Measurements from ENCODE around the gene FYN. TPM values are rescaled to one million over a fixed set of nuclear protein-coding genes. Genes with fewer than 3 reads are reported as not detected.
A peak's percentile ranks its signal among the peaks of the same experiment; 100 is the strongest.

The FYN gene
- total and polyA plus RNA-seq, 9 of the 15 experiments (the other 6 are each of a cell fraction or from before 2014, with no cell fraction given): 2.9 to 22.1 (median 11.4) TPM

DNA sequence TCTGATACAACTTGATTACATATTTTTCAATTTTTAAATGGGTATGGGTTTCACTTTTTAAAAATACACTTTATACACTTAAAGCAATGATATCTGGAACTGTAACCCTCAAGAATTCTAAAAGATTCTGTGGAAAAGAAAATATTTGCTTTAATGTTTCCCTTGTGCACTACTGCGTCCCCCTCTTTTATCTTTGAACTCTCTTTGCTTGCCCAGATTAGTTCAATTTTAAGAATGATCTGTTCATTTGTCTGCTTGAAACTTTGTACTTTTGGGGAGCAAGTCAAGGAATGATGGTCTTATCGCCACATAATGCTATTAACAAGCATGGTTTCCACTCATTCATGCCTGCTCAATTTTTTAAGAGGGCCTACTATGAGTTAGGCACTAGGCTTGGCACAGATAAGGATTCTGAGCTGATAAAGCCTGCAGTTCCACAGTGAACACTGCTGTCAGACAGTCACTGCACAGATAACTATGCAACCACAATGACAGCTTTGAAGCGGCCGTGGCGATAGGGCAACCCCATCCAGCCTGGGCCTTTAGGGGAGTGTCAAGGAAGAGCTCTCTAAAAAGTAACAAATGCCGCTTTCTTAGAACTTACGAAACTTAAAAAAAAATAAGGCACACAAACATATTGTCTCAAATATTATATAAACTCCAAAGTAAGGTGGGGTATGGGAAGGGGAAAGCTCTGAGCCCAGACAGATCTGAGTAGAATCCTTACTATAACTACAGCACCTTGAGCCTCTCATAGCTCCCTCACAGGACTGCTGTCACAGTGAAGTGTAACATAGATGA lies 29.7 kb downstream of the FYN start:
- H3K36me3 ChIP-seq (ENCODE audit: control insufficient read depth, insufficient read depth, low read length): no peaks in the 10 kb centered on the region
- WGBS (ENCODE audit: insufficient coverage, low coverage, missing lambda C conversion rate): 4% methylated on average over 7 of the region's 7 CpGs
- H4K20me1 ChIP-seq (replicated peaks; ENCODE audit: control insufficient read depth, insufficient read depth, low read length): no peaks in the 10 kb centered on the region
- no peaks in the 10 kb centered on the region for H3K9me1 ChIP-seq (ENCODE audit: control insufficient read depth, insufficient read depth, low read length)
- H3K27me3 ChIP-seq (ENCODE audit: control insufficient read depth in 2 of 2, insufficient read depth in 2 of 2, low read length in 2 of 2): no peaks in the 10 kb centered on the region
- H3K9me3 ChIP-seq (replicated peaks; ENCODE audit: control insufficient read depth, insufficient read depth, low read depth, low read length): no peaks in the 10 kb centered on the region
- peak overlapping the region; percentile 26; the same call in 1 of the 2 replicates for H2AFZ ChIP-seq (ENCODE audit: low read depth, low read length)
- DNase-seq (ENCODE audit: extremely low read depth in 1 of 4, low spot score in 3 of 4) (peak; percentile 79 to 88 (median 84)), FAIRE-seq (peak; percentile 99), ATAC-seq (peak; percentile 96)
- H3K9ac ChIP-seq (ENCODE audit: insufficient read depth in 1 of 2, low read depth in 2 of 2, low read length in 2 of 2): peak overlapping the region in 1 of 2 experiments; percentile 43; a peak in 2 of 4 replicates
- H3K27ac ChIP-seq (ENCODE audit: extremely low read depth, low read depth, low read length): peak overlapping the region; percentile 37; the same call in 2 of the 3 replicates
- CTCF ChIA-PET (ENCODE audit: low intra/inter-chr PET ratio): no interaction called here
- BruUV-seq (replicated peaks): no TSS peak
- peak overlapping the region; percentile 51; the same call in 1 of the 2 replicates for H3K4me2 ChIP-seq (ENCODE audit: insufficient read depth, low read length)
- H3K79me2 ChIP-seq (ENCODE audit: control insufficient read depth, insufficient read depth, low read length): no peaks in the 10 kb centered on the region
- POLR2A ChIA-PET: interaction anchor here (0.6 to 1.7 kb wide), 7 partner anchors 10 to 117 kb away, joined by 3 to 6 read pairs (median 3); partner anchors contain the start of gene FYN
- intact Hi-C loops (cut with micrococcal nuclease) (loop anchor here (1.0 kb wide), 1 partner anchor 30 kb away; the partner anchor contains the start of gene FYN), in situ Hi-C loops (cut with MboI) (no loop called here)
- H3K4me3 ChIP-seq: no peak overlapping the region
- H3K4me1 ChIP-seq (replicated peaks in 1 of 2; ENCODE audit: control insufficient read depth in 2 of 2, insufficient read depth in 2 of 2, low read length in 2 of 2): peaks cover 17 to 40% of the 10 kb centered on the region in 2 experiments; a peak in 4 of 5 replicates
- peak; percentile 84 for TF ChIP-seq POLR2AphosphoS5 (IDR thresholded peaks at IDR 0.05; ENCODE audit: control insufficient read depth, insufficient read depth, low read depth, low read length)
- TF ChIP-seq MTA3 (IDR thresholded peaks at IDR 0.05; ENCODE audit: borderline replicate concordance): peak; percentile 61; the same call in 1 of the 2 replicates
- TF ChIP-seq ZNF785 (CRISPR knock-in tag; IDR thresholded peaks at IDR 0.05): no peak
- TF ChIP-seq RAD21 (CRISPR knock-in tag; conservative IDR thresholded peaks at IDR 0.05 in 1 of 2, IDR thresholded peaks at IDR 0.05 in 1 of 2): 0 out of 4 replicates have a peak, but pooled peaks of 1 of the 2 experiments have one; percentile 8
- peak; percentile 51 to 94; a peak in 3 of 4 replicates for TF ChIP-seq RCOR1 (IDR thresholded peaks at IDR 0.05; ENCODE audit: borderline replicate concordance in 1 of 2, low read depth in 2 of 2, low read length in 2 of 2)
- no peak for TF ChIP-seq ZNF23 (CRISPR knock-in tag; IDR thresholded peaks at IDR 0.05)
- no peak for TF ChIP-seq ILK (tag; IDR thresholded peaks at IDR 0.05; ENCODE audit: borderline replicate concordance, low read depth)
- TF ChIP-seq, protein P1, sequence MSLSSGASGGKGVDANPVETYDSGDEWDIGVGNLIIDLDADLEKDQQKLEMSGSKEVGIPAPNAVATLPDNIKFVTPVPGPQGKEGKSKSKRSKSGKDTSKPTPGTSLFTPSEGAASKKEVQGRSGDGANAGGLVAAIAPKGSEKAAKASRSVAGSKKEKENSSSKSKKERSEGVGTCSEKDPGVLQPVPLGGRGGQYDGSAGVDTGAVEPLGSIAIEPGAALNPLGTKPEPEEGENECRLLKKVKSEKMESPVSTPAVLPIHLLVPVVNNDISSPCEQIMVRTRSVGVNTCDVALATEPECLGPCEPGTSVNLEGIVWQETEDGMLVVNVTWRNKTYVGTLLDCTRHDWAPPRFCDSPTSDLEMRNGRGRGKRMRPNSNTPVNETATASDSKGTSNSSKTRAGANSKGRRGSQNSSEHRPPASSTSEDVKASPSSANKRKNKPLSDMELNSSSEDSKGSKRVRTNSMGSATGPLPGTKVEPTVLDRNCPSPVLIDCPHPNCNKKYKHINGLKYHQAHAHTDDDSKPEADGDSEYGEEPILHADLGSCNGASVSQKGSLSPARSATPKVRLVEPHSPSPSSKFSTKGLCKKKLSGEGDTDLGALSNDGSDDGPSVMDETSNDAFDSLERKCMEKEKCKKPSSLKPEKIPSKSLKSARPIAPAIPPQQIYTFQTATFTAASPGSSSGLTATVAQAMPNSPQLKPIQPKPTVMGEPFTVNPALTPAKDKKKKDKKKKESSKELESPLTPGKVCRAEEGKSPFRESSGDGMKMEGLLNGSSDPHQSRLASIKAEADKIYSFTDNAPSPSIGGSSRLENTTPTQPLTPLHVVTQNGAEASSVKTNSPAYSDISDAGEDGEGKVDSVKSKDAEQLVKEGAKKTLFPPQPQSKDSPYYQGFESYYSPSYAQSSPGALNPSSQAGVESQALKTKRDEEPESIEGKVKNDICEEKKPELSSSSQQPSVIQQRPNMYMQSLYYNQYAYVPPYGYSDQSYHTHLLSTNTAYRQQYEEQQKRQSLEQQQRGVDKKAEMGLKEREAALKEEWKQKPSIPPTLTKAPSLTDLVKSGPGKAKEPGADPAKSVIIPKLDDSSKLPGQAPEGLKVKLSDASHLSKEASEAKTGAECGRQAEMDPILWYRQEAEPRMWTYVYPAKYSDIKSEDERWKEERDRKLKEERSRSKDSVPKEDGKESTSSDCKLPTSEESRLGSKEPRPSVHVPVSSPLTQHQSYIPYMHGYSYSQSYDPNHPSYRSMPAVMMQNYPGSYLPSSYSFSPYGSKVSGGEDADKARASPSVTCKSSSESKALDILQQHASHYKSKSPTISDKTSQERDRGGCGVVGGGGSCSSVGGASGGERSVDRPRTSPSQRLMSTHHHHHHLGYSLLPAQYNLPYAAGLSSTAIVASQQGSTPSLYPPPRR (CRISPR knock-in tag; IDR thresholded peaks at IDR 0.05; ENCODE audit: borderline replicate concordance): no peak
- TF ChIP-seq BHLHE40 (IDR thresholded peaks at IDR 0.05; ENCODE audit: low read length): peak; percentile 20; the same call in 1 of the 2 replicates
- peak in 1 of 2 experiments; percentile 85; a peak in 2 of 4 replicates for TF ChIP-seq HDAC1 (IDR thresholded peaks at IDR 0.05)
- TF ChIP-seq, protein P2, sequence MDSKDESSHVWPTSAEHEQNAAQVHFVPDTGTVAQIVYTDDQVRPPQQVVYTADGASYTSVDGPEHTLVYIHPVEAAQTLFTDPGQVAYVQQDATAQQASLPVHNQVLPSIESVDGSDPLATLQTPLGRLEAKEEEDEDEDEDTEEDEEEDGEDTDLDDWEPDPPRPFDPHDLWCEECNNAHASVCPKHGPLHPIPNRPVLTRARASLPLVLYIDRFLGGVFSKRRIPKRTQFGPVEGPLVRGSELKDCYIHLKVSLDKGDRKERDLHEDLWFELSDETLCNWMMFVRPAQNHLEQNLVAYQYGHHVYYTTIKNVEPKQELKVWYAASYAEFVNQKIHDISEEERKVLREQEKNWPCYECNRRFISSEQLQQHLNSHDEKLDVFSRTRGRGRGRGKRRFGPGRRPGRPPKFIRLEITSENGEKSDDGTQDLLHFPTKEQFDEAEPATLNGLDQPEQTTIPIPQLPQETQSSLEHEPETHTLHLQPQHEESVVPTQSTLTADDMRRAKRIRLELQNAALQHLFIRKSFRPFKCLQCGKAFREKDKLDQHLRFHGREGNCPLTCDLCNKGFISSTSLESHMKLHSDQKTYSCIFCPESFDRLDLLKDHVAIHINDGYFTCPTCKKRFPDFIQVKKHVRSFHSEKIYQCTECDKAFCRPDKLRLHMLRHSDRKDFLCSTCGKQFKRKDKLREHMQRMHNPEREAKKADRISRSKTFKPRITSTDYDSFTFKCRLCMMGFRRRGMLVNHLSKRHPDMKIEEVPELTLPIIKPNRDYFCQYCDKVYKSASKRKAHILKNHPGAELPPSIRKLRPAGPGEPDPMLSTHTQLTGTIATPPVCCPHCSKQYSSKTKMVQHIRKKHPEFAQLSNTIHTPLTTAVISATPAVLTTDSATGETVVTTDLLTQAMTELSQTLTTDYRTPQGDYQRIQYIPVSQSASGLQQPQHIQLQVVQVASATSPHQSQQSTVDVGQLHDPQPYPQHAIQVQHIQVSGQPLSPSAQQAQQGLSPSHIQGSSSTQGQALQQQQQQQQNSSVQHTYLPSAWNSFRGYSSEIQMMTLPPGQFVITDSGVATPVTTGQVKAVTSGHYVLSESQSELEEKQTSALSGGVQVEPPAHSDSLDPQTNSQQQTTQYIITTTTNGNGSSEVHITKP (IDR thresholded peaks at IDR 0.05; ENCODE audit: partially characterized antibody): peak; percentile 92

Measured in K562 (cell line).